Stimulated activated CD4-positive, alpha-beta T cell treated with anti-CD3 and anti-CD28 coated beads, Interleukin-12 subunit alpha, Interleukin-12 subunit beta, amount 100 ng/mL, for 4 hours (primary cell): ENCODE measurements around the gene CELSR1.

Experiments used
- DNase-seq: peaks from one replicate; pipeline ENCODE4 v3.0.0-alpha.2; 2020

CELSR1 gene

DNA sequence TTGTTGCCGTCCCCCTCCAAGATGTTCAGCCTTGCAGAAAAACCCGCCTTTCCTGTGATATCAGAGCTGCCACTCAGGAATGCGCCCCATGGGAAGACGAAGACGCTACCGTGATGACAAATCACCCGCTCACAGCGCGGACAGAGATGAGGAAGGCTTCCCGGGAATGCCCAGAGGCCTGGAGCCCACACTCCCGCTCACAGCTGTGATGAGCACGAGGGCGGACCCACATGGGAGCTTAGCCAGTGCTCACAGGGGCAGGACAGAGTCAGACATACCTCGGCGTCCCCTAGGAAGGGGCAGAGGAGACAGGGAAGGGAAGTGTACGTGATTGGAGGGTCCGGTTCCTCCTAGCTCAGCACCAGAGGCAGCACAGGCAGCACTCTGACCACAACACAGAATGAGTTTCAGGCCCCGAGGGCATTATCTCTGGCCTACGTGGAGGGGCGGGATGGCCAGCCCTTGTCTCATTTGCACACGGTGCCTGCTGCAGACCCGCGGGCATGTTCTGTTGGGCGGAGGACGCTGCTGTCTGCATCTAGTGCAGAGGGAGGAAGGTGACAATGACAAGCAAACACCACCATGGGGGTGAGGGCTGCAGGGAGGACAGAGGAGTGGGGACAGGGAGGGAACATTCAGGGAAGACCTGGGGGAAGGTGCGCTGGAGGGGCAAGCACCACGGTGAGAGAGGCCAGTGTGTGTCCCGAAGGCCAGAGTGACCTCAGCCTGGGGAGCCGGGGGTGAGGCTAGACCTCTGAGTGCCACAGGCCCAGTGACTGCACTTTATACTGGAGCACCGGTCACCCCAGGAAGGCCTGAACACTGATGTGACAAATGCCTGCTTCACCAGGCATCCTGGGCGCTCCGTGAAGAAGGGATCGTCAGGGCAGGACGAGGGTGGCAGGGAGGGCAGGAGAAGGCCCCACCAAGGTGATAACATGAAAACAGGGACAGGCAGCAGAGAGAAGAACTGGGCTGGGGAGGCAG, 79.6 kb downstream of the CELSR1 start:
- DNase-seq, result no peak

- DNase-seq, result no peak
These were observed 80.6 kb downstream of the CELSR1 start for GRCh38 chr22:46456818-46457163.

DNA sequence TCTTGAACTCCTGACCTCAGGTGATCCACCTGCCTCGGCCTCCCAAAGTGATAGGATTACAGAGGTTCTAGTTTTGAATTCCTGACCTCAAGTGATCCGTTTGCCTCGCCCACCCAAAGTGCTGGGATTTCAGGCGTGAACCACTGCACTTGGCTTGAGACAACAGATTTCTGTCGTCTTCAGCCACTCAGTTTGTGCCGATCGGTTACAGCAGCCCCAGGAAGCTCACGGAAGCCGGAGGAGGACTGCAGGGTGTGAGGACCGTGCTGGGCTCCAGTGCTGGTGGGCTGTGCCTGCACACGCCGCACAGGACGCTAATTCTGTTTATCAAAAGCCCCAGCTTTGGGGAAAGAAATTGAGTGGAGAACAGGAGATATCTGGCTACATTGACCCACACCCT, 82.0 kb downstream of the CELSR1 start:
- DNase-seq, result no peak

DNA sequence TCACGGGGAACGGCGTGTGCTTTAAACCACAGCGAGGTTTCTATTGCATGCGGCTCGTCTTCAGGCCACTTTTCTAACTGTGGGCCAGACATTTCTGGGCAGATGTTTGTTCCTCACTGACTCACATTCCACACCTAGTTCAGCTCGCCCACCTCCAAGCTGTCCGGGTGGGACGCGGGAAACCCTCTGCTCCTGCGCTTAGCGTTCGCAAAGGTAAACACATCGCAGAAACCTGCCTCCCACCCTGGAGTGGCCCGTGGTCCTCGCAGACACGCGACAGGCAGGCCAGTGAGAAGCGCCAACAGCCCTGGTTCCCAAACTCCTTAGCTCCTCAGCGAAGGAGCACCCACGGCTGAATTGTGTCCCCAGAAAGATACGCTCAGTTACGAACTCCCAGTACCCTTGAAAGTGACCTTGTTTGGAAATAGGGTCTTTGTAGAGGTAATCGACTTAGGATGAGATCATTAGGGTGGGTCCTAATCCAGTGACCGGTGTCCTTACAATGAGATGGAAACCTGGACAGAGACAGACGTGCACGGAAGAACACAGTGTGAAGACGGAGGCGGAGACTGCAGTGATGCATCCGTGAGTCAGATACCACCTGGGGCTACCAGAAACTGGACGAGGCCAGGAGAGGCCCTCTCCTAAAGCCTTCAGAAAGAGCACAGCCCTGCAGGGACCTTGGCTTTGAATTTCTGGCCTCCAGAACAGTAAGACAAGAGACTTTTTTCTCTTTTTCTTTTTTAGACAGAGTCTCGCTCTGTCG, 82.7 kb downstream of the CELSR1 start:
- DNase-seq, result no peak

GRCh38 chr22:46453829-46454503, 83.5 kb downstream of the CELSR1 start:
- DNase-seq, result no peak

GRCh38 chr22:46453006-46453828, 84.2 kb downstream of the CELSR1 start:
- no peak for DNase-seq

DNA sequence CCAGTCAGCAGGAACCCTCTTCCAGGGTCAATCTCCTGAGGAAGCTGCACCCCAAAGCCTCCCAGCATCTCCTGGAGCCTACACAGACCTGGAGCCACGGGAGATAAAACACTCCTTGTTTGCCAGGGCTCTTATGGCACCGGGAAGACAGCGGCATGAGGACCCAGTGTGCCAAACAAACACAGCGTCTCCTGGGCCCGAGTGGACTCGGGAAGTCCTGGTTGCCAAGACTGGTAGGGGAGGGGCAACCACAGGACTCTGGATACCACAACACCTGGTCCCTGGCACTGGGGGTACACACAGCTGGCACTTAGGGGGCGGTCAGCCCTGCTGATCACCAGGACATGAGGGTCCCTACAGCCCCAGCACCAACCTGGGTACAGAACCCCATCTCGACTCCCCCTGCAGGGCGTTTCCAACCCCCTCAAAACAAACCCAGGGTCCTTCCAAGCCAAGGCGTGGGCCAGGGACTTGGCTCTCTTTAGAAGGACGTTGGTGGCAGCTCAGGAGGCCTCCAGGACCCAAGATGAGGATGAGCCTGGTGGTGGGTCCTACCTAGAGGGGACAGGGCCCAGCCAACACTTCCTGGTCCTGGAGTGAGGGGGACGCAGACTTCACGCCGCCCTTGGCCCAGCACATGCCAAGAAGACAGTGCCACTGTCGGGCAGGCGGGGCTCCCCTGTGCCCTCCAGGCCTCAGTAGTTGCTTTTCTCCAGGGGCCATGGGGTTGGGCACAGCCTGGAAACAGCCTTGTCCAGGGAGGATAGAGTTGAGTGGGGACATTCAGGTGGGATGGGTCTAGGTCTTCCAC, 85.0 kb downstream of the CELSR1 start:
- no peak for DNase-seq

DNA sequence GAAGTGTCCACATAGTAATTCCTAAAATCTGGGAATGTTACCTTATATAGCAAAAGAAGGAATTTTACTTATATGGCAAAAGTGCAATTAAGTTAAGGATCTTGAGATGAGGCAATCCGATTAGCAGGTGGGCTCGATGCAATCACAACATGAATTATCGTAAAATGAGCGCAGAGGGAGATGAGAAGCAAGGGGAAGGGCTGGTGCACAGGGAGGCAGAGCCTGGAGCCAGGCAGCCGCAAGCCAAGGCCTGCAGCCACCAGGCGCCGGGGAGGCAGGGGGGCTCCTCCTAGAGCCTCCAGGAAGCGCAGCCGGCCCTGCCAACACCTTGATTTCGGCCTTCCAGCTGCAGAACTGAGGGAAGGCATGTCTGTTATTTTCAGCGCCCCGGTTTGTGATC, 85.7 kb downstream of the CELSR1 start:
- no peak for DNase-seq

- DNase-seq, result no peak
These were observed 86.4 kb downstream of the CELSR1 start for GRCh38 chr22:46450931-46451561.

DNA sequence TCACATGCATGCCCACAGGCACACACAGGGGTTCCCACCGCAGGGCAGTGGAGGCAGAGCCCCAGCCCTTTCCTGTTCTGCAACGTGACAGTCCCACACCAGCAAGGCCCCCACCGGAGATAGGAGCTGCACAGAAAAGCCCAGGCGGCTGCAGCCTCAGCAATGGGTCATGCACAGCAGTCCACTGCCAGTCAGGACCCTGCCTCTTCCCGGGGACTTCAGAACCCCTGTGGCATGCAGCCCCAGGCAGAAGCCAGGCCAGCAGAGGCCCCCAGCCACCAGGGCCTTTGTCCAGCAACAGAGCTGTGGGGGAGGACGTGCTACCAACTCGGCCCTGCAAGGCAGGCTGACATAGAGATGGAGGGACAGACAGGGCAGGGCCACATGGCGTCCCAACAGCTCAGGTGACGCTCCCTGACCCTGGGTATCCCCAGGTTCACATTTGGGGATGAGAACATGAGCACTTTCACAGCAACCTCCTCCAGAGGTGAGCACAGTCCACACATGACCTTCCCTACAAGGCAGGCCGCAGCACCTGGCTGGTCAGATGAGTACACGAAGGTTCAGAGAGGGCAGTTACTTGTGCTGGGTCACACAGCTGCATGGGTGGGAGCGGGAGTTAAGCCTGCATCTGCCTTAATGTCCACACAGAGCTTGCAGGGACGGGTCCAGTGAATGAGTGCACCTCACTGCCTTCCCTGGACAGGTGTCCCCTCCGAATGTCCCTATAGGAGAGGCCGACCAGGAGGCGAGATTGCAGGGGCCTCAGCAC, 87.3 kb downstream of the CELSR1 start:
- DNase-seq, result no peak

DNA sequence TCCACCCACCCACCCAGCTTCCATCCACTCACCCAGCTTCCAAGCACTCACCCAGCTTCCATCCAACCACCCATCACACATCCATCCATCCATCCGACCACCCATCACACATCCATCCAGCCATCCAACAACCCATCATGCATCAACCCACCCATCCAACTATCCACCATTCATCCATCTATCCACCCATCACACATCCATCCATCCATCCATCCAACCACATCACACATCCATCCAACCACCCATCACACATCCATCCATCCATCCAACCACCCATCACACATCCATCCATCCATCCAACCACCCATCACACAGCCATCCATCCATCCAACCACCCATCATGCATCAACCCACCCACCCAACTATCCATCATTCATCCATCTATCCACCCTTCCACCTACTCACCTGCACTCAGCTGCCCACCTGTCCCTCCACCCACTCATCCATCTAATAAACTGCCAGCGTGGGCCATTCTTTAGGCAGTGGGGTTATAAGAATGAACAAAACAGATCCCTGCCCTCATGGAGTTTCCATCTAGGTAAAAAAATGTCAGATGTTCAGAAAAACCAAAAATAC, 88.2 kb downstream of the CELSR1 start:
- no peak for DNase-seq

GRCh38 chr22:46448333-46448732, 89.1 kb downstream of the CELSR1 start:
- no peak for DNase-seq

DNA sequence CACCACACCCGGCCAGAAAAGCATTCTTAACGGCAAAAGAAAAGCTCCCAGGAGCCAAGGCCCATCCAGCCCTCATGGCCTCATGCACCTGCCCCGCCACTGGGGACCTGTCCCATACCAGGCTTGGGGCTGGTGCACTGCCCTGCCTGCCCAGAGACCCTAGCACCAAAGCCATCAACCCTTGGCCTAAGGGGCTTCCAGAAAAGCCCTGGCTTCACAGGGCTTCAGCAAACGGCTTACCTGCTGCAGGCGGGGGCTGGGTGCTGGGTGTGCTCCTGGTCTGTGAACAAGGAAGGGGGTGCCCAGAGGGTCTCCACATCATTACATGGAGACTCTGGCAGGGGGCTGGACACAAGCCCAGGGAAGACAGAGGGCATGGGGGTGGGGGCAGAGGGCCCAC, 89.5 kb downstream of the CELSR1 start:
- no peak for DNase-seq

DNA sequence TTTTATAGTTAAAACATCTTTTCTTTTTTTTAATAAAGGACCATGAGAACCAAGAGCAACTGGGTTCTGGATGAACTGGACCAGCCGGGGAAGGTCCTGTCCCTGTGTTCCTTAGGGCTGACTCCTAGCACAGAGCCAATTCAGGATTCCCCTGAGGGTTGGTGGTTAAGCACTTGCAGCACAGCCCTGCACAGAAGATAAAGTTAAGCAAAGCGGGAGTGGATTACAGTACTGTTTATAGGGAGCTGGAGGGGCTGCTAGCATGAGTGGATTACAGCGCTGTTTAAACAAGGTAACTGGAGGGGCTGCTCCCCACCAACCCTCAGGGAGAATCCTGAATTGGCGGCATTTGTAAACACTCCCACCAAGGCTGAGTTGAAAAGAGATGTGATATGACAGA, 90.6 kb downstream of the CELSR1 start:
- DNase-seq, result no peak

GRCh38 chr22:46445771-46446420, 91.5 kb downstream of the CELSR1 start:
- DNase-seq, result no peak

DNA sequence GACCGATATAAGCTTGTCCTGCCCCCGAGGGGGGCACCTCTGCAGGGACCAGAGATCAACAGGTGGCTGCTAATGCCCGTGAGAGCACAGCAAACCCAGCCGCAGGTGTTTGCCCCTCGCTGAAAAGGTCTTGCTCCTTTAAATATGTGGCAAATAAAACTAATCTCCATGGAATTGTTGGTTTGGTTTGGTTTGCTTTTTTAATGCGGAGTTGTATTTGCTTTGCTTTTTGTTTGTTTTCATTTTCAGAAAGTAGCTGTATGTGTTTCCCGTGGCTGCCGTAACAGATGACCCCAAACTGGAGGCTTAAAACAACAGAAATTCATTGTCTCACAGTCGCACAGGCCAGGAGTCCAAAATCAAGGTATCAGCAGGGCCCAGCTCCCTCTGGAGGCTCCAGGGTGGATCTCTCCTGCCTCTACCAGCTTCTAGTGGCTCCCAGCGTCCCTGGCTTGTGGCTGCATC, 93.0 kb downstream of the CELSR1 start:
- no peak for DNase-seq

DNA sequence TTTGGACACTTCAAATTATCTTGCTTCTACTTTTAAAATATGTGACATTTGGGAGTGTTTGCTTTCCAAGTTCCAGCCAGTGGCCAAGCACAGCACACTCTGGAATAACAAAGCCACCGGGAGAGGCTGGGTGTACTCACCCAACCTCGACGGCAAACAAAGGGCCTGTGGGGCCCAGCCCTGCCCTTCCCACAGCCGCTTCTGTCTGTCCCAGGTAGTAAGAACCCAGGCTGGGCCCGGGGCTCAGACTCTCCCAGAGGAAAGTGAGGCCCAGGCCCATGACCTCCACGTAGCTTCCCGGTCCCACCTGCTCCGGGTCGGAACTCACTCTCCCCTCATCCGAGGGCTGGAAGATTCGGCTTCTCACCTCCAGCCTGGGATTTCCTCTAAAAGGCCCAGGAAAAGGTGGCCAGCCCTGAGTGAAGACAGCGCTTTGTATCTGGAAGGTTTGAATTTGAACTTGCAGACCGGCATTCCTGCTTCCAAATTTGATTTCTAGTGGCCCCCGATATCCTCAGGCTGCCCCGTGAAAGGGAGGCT, 93.5 kb downstream of the CELSR1 start:
- no peak for DNase-seq

DNA sequence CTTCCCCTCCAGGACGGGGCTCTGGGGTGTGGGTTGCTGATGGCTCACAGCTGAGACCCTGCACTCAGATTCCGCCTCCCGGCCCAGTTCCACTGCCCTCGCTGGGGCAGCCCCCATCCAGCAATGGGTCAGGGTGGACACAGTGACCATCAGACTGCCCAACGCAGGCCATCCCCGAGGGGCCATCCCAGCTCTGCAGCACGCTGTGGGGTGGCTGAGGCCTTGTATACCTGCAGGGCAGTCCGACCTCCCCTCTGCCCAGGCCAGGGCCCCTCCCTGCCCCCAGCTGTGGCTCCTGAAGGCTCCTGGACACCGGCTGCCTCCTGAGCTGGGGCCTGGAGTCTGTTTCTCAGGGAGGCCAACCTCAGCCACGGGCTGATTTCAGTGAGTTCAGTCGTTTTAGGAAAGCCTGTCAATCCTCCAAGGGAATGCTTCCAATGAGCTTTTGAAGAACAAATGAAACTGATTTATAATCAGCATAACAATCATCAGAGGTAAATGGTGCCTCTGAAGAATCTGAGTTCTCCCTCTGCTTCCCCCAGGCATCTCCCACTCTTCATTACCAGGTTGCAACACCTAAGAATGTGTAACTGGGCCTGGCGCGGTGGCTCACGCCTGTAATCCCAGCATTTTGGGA, 95.1 kb downstream of the CELSR1 start:
- no peak for DNase-seq
